ENCODE data around the gene ERC1.

DNA sequence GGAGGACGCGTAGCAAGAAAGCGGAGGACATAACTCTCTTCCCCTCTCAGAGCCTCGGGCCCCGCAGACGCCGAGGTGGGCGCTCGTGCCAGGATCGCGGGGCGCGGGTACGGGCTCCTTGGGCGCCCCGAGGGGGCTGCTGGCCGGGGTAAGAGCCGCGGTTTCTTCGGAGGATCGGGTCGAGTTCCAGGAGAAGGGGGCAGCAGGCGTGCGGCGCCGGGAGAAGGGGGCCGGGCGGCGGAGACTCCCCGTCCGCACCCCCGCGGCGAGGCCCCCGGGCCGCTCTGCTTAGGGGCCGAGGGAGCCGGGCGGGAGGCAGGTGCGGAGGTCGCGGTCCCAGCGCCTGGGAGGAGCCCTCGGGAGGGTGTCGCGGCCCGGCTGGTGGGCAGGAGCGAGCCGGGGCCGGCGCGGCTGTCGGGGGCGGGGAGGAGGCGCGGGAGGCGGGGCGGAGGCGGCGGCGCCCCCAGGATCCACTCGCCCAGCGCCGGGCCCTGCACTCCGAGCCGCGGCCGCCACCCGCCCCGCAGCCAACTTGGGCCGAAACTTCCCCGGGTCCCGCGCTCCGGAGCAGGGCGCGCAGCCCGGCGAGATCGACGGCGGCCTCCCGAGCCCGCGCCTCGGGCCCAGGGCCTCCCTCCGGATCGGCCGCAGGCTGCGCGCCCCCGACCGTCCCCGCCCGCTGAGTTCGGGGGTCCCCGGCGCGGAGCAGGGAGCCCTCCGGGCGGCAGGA lies 539.0 kb downstream of the ERC1 start:
- TF ChIP-seq SMC3 (IDR thresholded peaks at IDR 0.05; ENCODE audit: low read depth, low read length) (no peak), POLR2A (IDR thresholded peaks at IDR 0.05; ENCODE audit: low read depth, low read length) (no peak), CTCF (conservative IDR thresholded peaks at IDR 0.05; ENCODE audit: low read depth, low read length) (no peak), RAD21 (IDR thresholded peaks at IDR 0.05; ENCODE audit: low read length) (no peak), FOS (IDR thresholded peaks at IDR 0.05; ENCODE audit: low read depth, low read length) (no peak), RFX5 (IDR thresholded peaks at IDR 0.05; ENCODE audit: low read depth, low read length) (no peak)
- TF ChIP-seq, protein P1, sequence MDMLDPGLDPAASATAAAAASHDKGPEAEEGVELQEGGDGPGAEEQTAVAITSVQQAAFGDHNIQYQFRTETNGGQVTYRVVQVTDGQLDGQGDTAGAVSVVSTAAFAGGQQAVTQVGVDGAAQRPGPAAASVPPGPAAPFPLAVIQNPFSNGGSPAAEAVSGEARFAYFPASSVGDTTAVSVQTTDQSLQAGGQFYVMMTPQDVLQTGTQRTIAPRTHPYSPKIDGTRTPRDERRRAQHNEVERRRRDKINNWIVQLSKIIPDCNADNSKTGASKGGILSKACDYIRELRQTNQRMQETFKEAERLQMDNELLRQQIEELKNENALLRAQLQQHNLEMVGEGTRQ (IDR thresholded peaks at IDR 0.05; ENCODE audit: low read depth, low read length), result no peak
- TF ChIP-seq, protein P2, sequence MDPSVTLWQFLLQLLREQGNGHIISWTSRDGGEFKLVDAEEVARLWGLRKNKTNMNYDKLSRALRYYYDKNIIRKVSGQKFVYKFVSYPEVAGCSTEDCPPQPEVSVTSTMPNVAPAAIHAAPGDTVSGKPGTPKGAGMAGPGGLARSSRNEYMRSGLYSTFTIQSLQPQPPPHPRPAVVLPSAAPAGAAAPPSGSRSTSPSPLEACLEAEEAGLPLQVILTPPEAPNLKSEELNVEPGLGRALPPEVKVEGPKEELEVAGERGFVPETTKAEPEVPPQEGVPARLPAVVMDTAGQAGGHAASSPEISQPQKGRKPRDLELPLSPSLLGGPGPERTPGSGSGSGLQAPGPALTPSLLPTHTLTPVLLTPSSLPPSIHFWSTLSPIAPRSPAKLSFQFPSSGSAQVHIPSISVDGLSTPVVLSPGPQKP (IDR thresholded peaks at IDR 0.05; ENCODE audit: borderline replicate concordance, low read depth, low read length), result no peak
